K562 (cell line): ENCODE results near the gene SPOCD1. TPM values are rescaled to one million over a fixed set of nuclear protein-coding genes. Genes with fewer than 3 reads are reported as not detected.
A peak's percentile ranks its signal among the peaks of the same experiment; 100 is the strongest.

ENCODE experiments used
- BACH1 ChIP-seq: fragments of 200-800 bp; sonication (Bioruptor generic); IDR thresholded peaks from 2 replicates; pipeline ENCODE4 v1.6.1; 2016; ENCODE audit warnings: missing genetic modification characterization, missing compliant biosample characterization
- CREB1 ChIP-seq, 2 experiments: sonication (generic) in 1 of 2; formaldehyde crosslinking in 1 of 2; IDR thresholded peaks; 2 replicates each; pipeline versions ENCODE4 v1.6.1 to v1.8.0; 2012 to 2022; ENCODE audit warnings: inconsistent platforms in 1 of 2, mild to moderate bottlenecking in 1 of 2, missing genetic modification reagents in 1 of 2, moderate library complexity in 1 of 2
- ILK ChIP-seq: fragments of 450-650 bp; IDR thresholded peaks from 2 replicates; pipeline ENCODE4 v1.6.1; 2016; ENCODE audit warnings: missing genetic modification characterization, low read depth, mild to moderate bottlenecking, missing compliant biosample characterization, moderate library complexity, borderline replicate concordance
- MGA ChIP-seq: fragments of 450-650 bp; IDR thresholded peaks from 2 replicates; pipeline ENCODE4 v1.6.1; 2016; ENCODE audit warnings: mild to moderate bottlenecking, moderate library complexity
- PRDM10 ChIP-seq: fragments of 450-650 bp; IDR thresholded peaks from 2 replicates; pipeline ENCODE4 v1.6.1; 2018; ENCODE audit not compliant: partially characterized antibody
- TBP ChIP-seq: optimal IDR thresholded peaks from 2 replicates; pipeline ENCODE3; 2011; ENCODE audit warnings: low read depth, low read length, improper control_type of control experiment
- ZKSCAN3 ChIP-seq: fragments of 250-450 bp; sonication (Bioruptor Pico); IDR thresholded peaks from 2 replicates; pipeline ENCODE4 v1.4.0; 2020
- ZNF639 ChIP-seq, 2 experiments: fragments of 200-800 bp in 1 of 2; sonication (Bioruptor generic) in 1 of 2; sonication (generic) in 1 of 2; formaldehyde crosslinking in 1 of 2; IDR thresholded peaks in 1 of 2; conservative IDR thresholded peaks in 1 of 2; 2 replicates each; pipeline versions ENCODE4 v1.5.0 to v1.6.1; 2016 to 2020; ENCODE audit warnings: missing compliant biosample characterization in 1 of 2, missing genetic modification characterization in 1 of 2, missing genetic modification reagents in 1 of 2
- polyA plus RNA-seq, 8 experiments: library from polyadenylated mRNA; depleted of rRNA in 4 of 8; stranded (reverse) in 5 of 8; unstranded in 3 of 8; fragments of >200 nt; fragmentation: Nextera tagmentation in 2 of 8; fragmentation: Illumina TruSeq in 1 of 8; extraction: Ambion mirVana in 2 of 8; extraction: Trizol in 1 of 8; gene quantifications; 2 replicates each; pipeline versions ENCODE4 v1.2.1 to v1.2.3, GENCODE V29; 2011 to 2014; ENCODE audit warnings: inconsistent platforms in 1 of 8, missing spikeins in 1 of 8
- total RNA-seq, 7 experiments: library from RNA; depleted of rRNA in 6 of 7; stranded (reverse); fragments of >200 nt in 6 of 7; fragmentation: Illumina TruSeq in 2 of 7; extraction: Trizol in 2 of 7; gene quantifications; 2 replicates each; pipeline versions ENCODE4 v1.2.1 to v1.2.3, GENCODE V29; 2011 to 2021; ENCODE audit warnings: low replicate concordance in 1 of 7

Gene SPOCD1
- total and polyA plus RNA-seq, 9 of the 15 experiments (the other 6 are each of a cell fraction or from before 2014, with no cell fraction given): 0.03 to 0.71 (median 0.26) TPM; not detected in 1

GRCh38 chr1:31861346-31861745, 45.5 kb upstream of the SPOCD1 start (continued):
- TF ChIP-seq PRDM10: peak; percentile 92
- no peak for TF ChIP-seq TBP
- no peak for TF ChIP-seq ZKSCAN3 (CRISPR knock-in tag)
- 0 out of 2 replicates have a peak, but pooled peaks have one; percentile 21 for TF ChIP-seq MGA
- no peak for TF ChIP-seq ILK (tag)
- no peak for TF ChIP-seq CREB1 (IDR thresholded peaks at IDR 0.05)
- TF ChIP-seq CREB1 (CRISPR knock-in tag; IDR thresholded peaks at IDR 0.05): peak; percentile 12; the same call in 1 of the 2 replicates
- TF ChIP-seq ZNF639 (CRISPR knock-in tag; conservative IDR thresholded peaks at IDR 0.05 in 1 of 2, IDR thresholded peaks at IDR 0.05 in 1 of 2): no peak
- no peak for TF ChIP-seq BACH1 (tag)
